HG02798 (cell line): ENCODE measurements around the gene XNDC1N.

Experiments
- ATAC-seq: cut with Tn5 transposase; IDR thresholded peaks from one replicate; pipeline ENCODE4 v1.9.1; 2021; ENCODE audit warnings: mild to moderate bottlenecking; ENCODE audit not compliant: unreplicated experiment, poor library complexity

The XNDC1N gene, protein sequence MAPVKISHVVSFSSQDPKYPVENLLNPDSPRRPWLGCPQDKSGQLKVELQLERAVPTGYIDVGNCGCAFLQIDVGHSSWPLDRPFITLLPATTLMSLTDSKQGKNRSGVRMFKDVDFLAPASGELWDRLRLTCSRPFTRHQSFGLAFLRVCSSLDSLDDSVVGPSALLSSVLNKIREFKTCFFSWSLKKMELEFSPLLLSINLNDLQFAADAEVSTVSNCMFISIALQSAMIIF

GRCh38 chr11:71927820-71928736 lies at the start of gene XNDC1N:
TSS of gene XNDC1N (minus strand) at chr11:71928594. CDS start at chr11:71923353, 5,241 bp downstream.
- peak; percentile 76 for ATAC-seq

DNA sequence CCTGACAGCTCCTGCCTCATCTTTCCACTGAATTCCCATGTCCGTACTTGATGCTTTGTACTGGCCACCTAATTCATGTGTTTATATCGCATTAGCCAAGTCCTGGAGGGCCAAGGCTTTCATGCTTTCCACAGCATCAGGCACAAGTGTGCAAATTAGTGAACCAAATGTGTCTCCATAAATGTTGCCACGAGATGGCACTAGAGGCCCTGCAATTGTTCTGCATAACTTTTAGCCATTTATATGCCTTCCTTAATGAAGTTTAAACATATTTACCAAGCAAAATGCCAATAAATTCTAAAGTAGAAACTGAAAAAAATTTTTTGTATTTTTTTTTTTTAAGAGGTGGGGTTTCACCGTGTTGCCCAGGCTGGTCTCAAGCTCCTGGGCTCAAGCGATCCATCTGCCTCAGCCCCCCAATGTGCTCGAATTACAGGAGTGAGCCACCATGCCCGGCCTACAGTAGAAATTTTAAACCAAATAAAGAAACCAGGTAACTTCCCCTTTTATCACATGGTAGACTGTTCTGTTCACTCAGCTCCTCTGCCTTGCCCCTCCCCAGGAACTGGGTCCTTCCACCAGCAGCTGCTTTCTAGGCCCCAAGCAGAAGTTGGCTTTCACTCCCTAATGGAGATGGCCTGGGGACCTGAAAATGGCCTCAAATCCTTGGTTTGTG lies 49.5 kb upstream of the XNDC1N start:
- ATAC-seq: peak; percentile 46

DNA sequence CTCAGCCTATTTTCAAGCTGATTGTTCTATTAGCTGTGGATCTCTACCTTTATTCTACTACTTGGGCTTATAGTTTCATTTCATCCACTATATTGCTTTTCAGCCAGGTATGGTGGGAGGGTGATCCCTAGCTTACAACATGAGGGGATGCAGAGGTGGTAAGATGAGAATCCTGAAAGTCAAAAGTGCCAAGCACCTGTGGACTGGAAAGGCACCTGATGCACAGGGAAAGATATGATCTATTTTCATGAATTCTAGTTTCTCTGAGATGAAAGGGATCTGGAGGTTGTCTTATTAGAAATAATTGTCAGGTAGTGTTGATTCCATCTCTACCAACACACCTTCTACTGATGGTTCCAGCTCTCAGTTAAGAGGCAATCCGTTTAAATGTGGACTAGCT lies 48.7 kb upstream of the XNDC1N start:
- no peak for ATAC-seq

DNA sequence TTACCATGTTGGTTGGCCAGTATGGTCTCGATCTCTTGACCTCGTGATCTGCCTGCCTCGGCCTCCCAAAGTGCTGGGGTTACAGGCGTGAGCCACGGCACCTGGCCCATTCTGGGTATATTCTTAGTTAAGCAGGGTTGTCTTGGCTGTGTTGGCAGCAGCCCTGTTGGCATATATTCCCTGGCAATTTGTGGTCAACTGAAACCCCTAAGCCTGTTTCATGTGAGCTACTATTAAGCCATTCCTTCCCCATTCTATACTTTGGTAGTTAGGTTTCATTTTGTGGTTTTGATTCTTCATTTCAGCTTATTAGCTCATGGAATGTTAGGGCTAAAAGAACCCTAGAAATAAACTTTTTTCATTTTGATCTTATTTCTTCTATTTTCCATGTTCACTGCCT lies 48.2 kb upstream of the XNDC1N start:
- ATAC-seq: no peak

- ATAC-seq: no peak
Observed at GRCh38 chr11:71971680-71972079, 43.3 kb upstream of the XNDC1N start.

GRCh38 chr11:71964641-71965040 lies 36.2 kb upstream of the XNDC1N start:
- ATAC-seq: no peak

GRCh38 chr11:71963468-71963867 lies 35.1 kb upstream of the XNDC1N start:
- ATAC-seq: no peak

DNA sequence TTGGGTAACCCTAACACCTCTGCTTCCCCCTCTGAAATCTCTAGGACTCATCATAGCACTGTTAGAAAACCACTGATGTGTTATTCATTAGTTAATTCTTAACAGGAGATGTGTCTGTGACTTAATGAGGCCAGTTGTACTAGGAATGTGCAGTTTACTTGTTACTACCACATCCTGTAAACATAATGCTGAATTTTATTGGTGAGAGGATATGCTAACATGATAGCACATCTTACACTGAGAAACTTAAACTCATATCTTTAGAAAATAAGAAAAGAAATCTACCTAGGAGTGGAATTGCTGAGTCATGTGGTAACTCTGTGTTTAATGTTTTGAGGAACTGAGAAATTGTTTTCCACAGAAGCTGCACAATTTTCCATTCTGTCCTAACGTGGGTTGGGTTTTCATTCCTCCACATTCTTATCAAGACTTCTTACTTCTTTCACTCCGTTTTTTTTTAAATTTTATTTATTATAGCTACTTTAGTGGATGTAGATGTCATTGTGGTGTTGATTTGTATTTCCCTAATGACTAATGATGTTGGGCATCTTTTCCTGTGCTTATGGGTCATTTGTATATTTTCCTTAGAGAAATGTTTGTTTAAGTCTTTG lies 34.1 kb upstream of the XNDC1N start:
- ATAC-seq: no peak

DNA sequence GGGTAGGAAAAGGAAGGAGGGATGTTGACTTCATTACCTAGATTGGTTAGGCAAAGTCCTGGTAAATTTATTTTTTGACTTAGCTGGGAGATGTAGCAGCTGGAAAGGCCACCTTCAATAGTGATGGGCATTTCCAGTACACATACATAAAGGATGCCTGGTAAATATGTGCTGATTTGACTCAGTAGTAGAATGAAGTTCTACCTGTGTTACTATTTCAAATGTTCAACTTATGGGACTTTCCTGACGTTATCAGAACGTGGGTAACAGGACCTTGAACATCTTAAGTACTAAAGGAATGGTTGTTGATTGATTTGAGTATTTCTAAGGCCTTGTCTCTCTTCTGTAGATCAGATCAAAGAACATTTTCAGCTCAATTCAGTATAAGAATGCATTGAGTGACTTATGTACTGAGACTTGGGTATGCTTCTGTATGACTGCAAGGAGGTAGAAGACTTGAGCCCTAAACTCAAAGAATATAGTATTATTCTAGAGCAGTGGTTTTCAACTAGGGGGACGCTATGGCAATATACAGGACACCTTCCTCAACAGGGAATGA lies 27.6 kb upstream of the XNDC1N start:
- ATAC-seq: no peak

DNA sequence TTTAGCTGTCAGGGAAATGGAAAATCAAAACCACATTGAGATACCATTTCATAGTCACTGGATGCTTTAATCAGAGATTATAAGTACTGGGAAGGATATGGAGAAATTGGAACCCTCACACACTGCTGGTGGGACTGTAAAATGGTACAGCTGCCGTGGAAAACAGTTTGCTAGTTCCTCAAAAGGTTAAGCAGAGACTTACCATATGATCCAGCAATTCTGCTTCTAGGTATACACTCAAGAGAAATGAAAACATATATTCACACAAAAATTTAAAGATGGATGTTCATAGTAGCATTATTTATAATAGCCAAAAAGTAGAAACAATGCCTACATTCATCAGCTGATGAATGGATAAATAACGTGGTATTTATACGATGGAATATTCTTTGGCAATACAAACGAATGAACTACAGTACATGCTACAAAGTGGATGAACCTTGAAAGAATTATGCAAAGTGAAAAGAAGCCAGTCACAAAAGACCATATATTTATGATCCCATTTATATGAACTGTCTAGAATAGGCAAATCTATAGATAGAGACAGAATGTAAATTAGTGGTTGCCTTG lies 23.4 kb upstream of the XNDC1N start:
- ATAC-seq: no peak

DNA sequence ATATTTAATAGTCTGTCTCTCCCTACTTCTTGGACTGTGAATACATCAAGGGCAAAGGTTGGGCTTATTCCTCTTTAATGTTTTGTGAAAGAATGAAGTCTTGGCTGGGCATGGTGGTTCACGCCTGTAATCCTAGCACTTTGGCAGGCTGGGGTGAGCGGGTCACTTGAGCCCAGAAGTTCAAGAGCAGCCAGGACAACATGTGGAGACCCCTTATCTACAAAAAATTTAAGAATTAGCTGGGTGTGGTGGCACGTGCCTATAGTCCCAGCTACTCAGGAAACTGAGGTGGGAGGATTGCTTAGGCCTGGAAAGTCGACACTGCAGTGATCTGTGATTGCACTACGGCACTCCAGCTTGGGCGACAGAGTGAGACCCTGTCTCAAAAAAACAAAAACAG lies 20.6 kb upstream of the XNDC1N start:
- no peak for ATAC-seq

DNA sequence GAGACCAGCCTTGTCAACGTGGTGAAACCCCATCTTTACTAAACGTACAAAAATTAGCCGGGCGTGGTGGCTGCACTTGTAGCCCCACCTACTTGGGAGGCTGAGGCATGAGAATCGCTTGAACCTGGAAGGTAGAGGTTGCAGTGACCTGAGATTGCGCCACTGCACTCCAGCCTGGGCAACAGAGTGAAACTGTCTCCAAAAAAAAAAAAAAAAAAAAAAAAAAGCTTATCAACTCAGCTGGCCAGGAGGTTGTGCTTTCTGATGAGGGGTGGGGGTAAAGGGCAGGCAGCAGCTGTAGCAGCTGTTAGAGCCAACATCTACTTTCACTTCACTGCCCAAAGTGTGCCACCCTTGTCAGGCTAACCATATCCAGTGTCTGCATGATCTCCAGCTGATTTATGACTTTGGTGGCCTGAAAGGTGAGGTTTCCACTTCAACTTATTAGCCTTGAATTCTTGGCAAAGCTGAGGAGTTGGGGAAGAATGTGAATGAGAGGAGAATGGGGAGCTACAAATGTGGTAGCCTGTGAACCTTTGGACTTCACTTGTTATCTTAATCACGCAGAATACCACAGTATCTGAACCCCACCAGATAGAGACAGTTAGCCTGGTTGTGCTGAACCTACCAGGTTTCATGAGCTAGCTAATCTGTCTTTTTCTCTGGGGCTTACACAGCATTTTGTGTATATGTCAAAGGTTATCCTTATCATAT lies 20.1 kb upstream of the XNDC1N start:
- no peak for ATAC-seq

DNA sequence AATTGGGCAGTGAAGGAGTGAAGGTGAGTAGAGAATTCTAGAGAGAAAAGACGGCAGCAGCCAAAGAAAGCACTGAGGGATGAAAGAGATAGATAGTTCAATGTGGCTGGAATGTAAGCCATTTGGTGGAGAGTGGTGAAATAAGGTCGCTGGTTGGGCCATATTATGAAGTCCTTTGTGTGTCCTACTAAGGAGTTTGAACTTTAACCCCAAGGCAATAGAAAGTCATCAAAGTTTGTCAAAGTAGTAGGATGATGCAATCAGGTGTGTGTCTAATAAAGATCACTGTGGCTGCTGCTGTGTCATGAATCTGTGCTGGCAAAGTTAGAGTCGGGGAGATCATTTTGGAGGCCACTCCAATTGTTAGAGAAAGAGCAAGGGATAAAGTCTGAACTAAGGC lies 19.1 kb upstream of the XNDC1N start:
- no peak for ATAC-seq

DNA sequence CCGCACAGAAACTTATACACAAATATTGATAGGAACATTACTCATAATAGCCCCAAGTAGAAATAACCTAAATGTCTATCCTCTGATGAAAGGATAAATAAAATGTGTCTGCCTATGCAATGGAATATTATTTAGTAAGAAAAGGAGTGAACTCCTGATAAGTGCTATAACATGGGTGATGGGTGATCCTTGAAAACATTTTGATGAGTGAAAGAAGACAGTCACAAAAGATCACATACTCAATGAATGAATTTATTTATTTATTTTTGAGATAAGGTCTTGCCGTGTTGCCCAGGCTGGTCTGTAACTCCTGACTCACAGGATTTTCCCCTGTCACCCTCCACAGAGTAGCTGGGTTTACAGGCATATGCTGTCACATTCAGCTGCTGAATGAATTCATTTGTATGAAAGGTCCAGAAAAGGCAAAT lies 17.8 kb upstream of the XNDC1N start:
- no peak for ATAC-seq

DNA sequence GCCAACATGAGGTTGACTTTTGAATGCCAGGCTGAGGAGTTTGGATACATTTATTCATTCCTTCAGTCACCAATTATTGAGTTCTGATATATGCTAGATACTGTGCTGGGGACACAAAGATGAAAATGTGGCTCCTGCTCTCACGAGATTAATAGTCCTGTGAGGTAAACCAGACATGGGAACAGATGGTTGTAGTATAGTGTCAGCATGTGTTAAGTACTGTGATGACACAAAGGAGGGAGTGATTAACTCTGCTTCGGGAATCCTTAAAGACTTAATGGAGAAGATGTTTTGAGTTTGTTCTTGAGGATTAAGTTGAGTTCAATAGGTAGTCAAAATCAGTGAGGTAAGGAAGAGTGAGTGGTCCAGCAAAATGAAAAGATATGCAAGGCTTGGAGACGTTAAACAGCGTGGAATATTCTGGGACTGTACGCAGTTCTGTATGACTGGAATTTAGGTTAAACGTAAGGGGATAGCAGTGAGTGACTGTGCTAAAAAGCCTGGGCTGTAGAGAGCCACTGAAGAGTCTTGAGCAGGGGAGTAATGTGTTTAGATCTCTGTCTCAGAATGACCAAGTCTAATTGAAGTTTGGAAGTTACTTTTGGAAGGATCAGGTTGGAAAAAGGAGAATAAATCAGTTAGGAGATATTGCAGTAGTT lies 12.3 kb upstream of the XNDC1N start:
- no peak for ATAC-seq

GRCh38 chr11:71937826-71938225 lies 9.4 kb upstream of the XNDC1N start:
- no peak for ATAC-seq

DNA sequence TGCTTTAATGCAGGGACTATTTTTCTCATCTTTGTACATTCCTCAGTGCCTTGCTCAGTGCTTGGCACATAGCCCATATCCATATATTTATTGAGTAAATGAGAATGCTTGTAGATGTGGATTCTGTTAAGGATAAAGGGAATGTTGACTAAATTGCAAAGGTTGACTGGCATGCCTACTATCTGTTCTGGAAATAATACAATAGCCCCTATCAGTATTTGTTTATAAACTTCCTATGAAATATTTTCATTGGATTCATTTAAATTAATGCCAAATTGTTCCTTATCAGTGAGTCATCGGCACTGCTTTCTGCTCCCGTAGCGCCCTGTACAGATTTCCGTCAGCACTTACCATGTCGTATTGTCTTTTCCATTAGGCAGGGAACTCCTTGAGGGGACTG lies 8.4 kb upstream of the XNDC1N start:
- ATAC-seq: no peak

GRCh38 chr11:71935338-71935925 lies 7.0 kb upstream of the XNDC1N start:
- no peak for ATAC-seq

- no peak for ATAC-seq
Observed at GRCh38 chr11:71934213-71934612, 5.8 kb upstream of the XNDC1N start.
